SK-N-SH (cell line): Measurements from ENCODE around the gene MYLK. TPM values are rescaled to one million over a fixed set of nuclear protein-coding genes. Genes with fewer than 3 reads are reported as not detected.

Experiments used
- CTCF ChIA-PET: fragments of 300-600, 350-600 bp; formaldehyde crosslinking; extraction: SDS; loops from one replicate; lab custom pipeline; 2021; lab: Yijun Ruan, JAX
- POLR2A ChIA-PET: fragments of 350-600 bp; sonication (Branson Sonifier 250); formaldehyde crosslinking; extraction: SDS; loops from one replicate; lab custom pipeline; 2020; ENCODE audit warnings: antibody characterized with exemption, inconsistent platforms; lab: Yijun Ruan, JAX
- DNase-seq: peaks from one replicate; pipeline ENCODE4 v3.0.0; 2012
- H2AFZ ChIP-seq: fragments of 200-600 bp; sonication (generic); 2 replicates; pipeline ENCODE4 v1.8.1; 2016; ENCODE audit warnings: antibody characterized with exemption, mild to moderate bottlenecking, low read depth
- H3F3A ChIP-seq: fragments of 200-600 bp; sonication (generic); replicated peaks from 2 replicates; pipeline ENCODE3; 2016; ENCODE audit warnings: antibody characterized with exemption, mild to moderate bottlenecking; ENCODE audit not compliant: insufficient read depth
- H3K27ac ChIP-seq, 2 experiments: fragments of 200-500 bp in 1 of 2; fragments of 200-600 bp in 1 of 2; sonication (Bioruptor generic) in 1 of 2; sonication (generic), shearing (Covaris generic) in 1 of 2; 2 replicates each; pipeline versions ENCODE4 v1.5.1 to v1.6.1; 2014 to 2016; ENCODE audit warnings: low read depth in 2 of 2, inconsistent platforms in 1 of 2, low read length in 1 of 2, mild to moderate bottlenecking in 1 of 2, mixed read lengths in 1 of 2
- H3K27me3 ChIP-seq: fragments of 200-600 bp; sonication (generic), shearing (Covaris generic); 2 replicates; pipeline ENCODE4 v1.6.1; 2016; ENCODE audit warnings: mixed run types; ENCODE audit not compliant: insufficient read depth
- H3K36me3 ChIP-seq, 2 experiments: fragments of 200-500 bp in 1 of 2; fragments of 200-600 bp in 1 of 2; sonication (Bioruptor generic) in 1 of 2; sonication (generic) in 1 of 2; replicated peaks in 1 of 2; 2 replicates each; pipeline versions ENCODE3 to v1.5.1; 2014 to 2016; ENCODE audit warnings: low read length in 1 of 2, mild to moderate bottlenecking in 1 of 2; ENCODE audit not compliant: insufficient read depth in 2 of 2, control insufficient read depth in 1 of 2
- H3K4me1 ChIP-seq, 2 experiments: fragments of 200-500 bp in 1 of 2; fragments of 200-600 bp in 1 of 2; sonication (Bioruptor generic) in 1 of 2; sonication (generic), shearing (Covaris generic) in 1 of 2; 2 replicates each; pipeline versions ENCODE4 v1.5.1 to v1.6.1; 2014 to 2016; ENCODE audit warnings: low read depth in 1 of 2, low read length in 1 of 2, mixed run types in 1 of 2; ENCODE audit not compliant: insufficient read depth in 2 of 2, control insufficient read depth in 1 of 2
- H3K4me2 ChIP-seq: fragments of 200-600 bp; sonication (generic), shearing (Covaris generic); 2 replicates; pipeline ENCODE4 v1.6.1; 2017; ENCODE audit warnings: mixed run types
- H3K4me3 ChIP-seq, 2 experiments: fragments of 200-500 bp in 1 of 2; fragments of 200-600 bp in 1 of 2; sonication (Bioruptor generic) in 1 of 2; sonication (generic), shearing (Covaris generic) in 1 of 2; 2 replicates each; pipeline versions ENCODE4 v1.5.1 to v1.8.1; 2014 to 2016; ENCODE audit warnings: low read depth in 2 of 2, inconsistent platforms in 1 of 2, low read length in 1 of 2, mild to moderate bottlenecking in 1 of 2, mixed read lengths in 1 of 2, moderate library complexity in 1 of 2
- H3K79me2 ChIP-seq: fragments of 200-600 bp; sonication (generic); 2 replicates; pipeline ENCODE4 v1.8.1; 2017; ENCODE audit warnings: mild to moderate bottlenecking; ENCODE audit not compliant: insufficient read depth
- H3K9ac ChIP-seq: fragments of 200-600 bp; sonication (generic); 2 replicates; pipeline ENCODE4 v1.6.1; 2017; ENCODE audit warnings: mixed run types
- H3K9me2 ChIP-seq: fragments of 200-600 bp; sonication (generic); 2 replicates; pipeline ENCODE4 v1.6.1; 2017; ENCODE audit warnings: mixed run types
- H3K9me3 ChIP-seq: fragments of 200-600 bp; sonication (generic); 2 replicates; pipeline ENCODE4 v1.6.1; 2017; ENCODE audit warnings: mixed run types, mild to moderate bottlenecking, moderate library complexity
- H4K20me1 ChIP-seq: fragments of 200-600 bp; sonication (generic); 2 replicates; pipeline ENCODE4 v1.6.1; 2017; ENCODE audit warnings: mild to moderate bottlenecking, mixed run types; ENCODE audit not compliant: insufficient read depth
- ELF1 ChIP-seq: IDR thresholded peaks from 2 replicates; pipeline ENCODE4 v1.4.0; 2012
- EP300 ChIP-seq, 2 experiments: IDR thresholded peaks; 2 replicates each; pipeline versions ENCODE4 v1.4.0 to v1.6.1; 2012; ENCODE audit warnings: borderline replicate concordance in 1 of 2, low read depth in 1 of 2, low read length in 1 of 2
- EZH2phosphoT487 ChIP-seq: fragments of 200-600 bp; sonication (generic); IDR thresholded peaks from 2 replicates; pipeline ENCODE4 v1.6.1; 2017; ENCODE audit warnings: low read depth, mixed run types, mild to moderate bottlenecking, antibody characterized with exemption, moderate library complexity, borderline replicate concordance
- FOXJ3 ChIP-seq: sonication (generic); formaldehyde crosslinking; IDR thresholded peaks from 2 replicates; pipeline ENCODE4 v1.5.1; 2020; ENCODE audit warnings: mild to moderate bottlenecking, missing genetic modification reagents
- GABPA ChIP-seq: IDR thresholded peaks from 2 replicates; pipeline ENCODE4 v1.4.0; 2012; ENCODE audit warnings: low read depth, mild to moderate bottlenecking
- GATA2 ChIP-seq: sonication (generic); formaldehyde crosslinking; IDR thresholded peaks from 2 replicates; pipeline ENCODE4 v1.5.0; 2020; ENCODE audit warnings: mild to moderate bottlenecking, missing genetic modification reagents
- MAX ChIP-seq: IDR thresholded peaks from 2 replicates; pipeline ENCODE4 v1.4.0; 2012; ENCODE audit warnings: low read depth
- MXI1 ChIP-seq: IDR thresholded peaks from 2 replicates; pipeline ENCODE4 v1.6.1; 2012; ENCODE audit warnings: mild to moderate bottlenecking, low read depth, low read length, improper control_type of control experiment
- NFIC ChIP-seq: IDR thresholded peaks from 2 replicates; pipeline ENCODE4 v1.4.0; 2012; ENCODE audit warnings: borderline replicate concordance
- POLR2AphosphoS5 ChIP-seq: IDR thresholded peaks from 2 replicates; pipeline ENCODE4 v1.6.1; 2012; ENCODE audit warnings: low read depth, low read length
- RCOR1 ChIP-seq: fragments of 150-350 bp; IDR thresholded peaks from 2 replicates; pipeline ENCODE4 v1.6.1; 2017; ENCODE audit warnings: antibody characterized with exemption, low read length
- SMC3 ChIP-seq: IDR thresholded peaks from 2 replicates; pipeline ENCODE4 v1.6.1; 2012; ENCODE audit warnings: low read depth, low read length, improper control_type of control experiment
- TAF1 ChIP-seq: IDR thresholded peaks from 2 replicates; pipeline ENCODE4 v1.6.1; 2012; ENCODE audit warnings: low read depth, mild to moderate bottlenecking, low read length, moderate library complexity, borderline replicate concordance
- TCF12 ChIP-seq: IDR thresholded peaks from 2 replicates; pipeline ENCODE4 v1.4.0; 2012
- TEAD4 ChIP-seq: IDR thresholded peaks from 2 replicates; pipeline ENCODE4 v1.4.0; 2012; ENCODE audit warnings: mild to moderate bottlenecking, borderline replicate concordance; ENCODE audit not compliant: insufficient read depth
- USF2 ChIP-seq: fragments of 150-350 bp; IDR thresholded peaks from 2 replicates; pipeline ENCODE4 v1.6.1; 2017; ENCODE audit warnings: antibody characterized with exemption, low read length, low read depth, borderline replicate concordance
- WGBS: methylation state at CpG from one replicate; pipeline ENCODE4 v1.1.6; 2017; ENCODE audit warnings: low lambda C conversion rate; 5-methylcytosine and 5-hydroxymethylcytosine counted together
- polyA plus RNA-seq, 3 experiments: library from polyadenylated mRNA; depleted of rRNA; stranded (reverse); fragments of >200 nt; gene quantifications; 2 replicates each; pipeline ENCODE4 v1.2.3, GENCODE V29; 2012
- TF ChIP-seq, protein P1 (sequence below): IDR thresholded peaks from 2 replicates; pipeline ENCODE4 v1.4.0; 2012; ENCODE audit warnings: low read depth, borderline replicate concordance

Gene MYLK
- polyA plus RNA-seq, 1 of the 3 experiments (the other 2 are of a cell fraction): 272 TPM

GRCh38 chr3:123929325-123929724, 45.2 kb upstream of the MYLK start:
- 93% methylated on average over 9 of the region's 9 CpGs for WGBS
- POLR2A ChIA-PET: no interaction called here

GRCh38 chr3:123926396-123926795, 42.3 kb upstream of the MYLK start:
- Histone ChIP-seq H3F3A (peaks cover 8% of the 10 kb centered on the region), H3K4me2 (no peak overlapping the region), H3K4me1 (no peaks in the 10 kb centered on the region), H3K4me3 (no peak overlapping the region), H3K79me2 (peaks cover 7% of the 10 kb centered on the region), H3K27me3 (no peaks in the 10 kb centered on the region), H3K9me2 (no peaks in the 10 kb centered on the region), H2AFZ (no peak overlapping the region), H3K27ac (no peak overlapping the region), H3K9ac (no peak overlapping the region), H3K36me3 (peaks cover 67 to 91% of the 10 kb centered on the region in 2 experiments), H3K9me3 (peaks cover 13% of the 10 kb centered on the region; the same call in 1 of the 2 replicates), H4K20me1 (no peaks in the 10 kb centered on the region)
- TF ChIP-seq SMC3 (no peak), TCF12 (no peak), GATA2 (CRISPR knock-in tag) (no peak), POLR2AphosphoS5 (no peak), TAF1 (no peak)
- TF ChIP-seq, protein P1, sequence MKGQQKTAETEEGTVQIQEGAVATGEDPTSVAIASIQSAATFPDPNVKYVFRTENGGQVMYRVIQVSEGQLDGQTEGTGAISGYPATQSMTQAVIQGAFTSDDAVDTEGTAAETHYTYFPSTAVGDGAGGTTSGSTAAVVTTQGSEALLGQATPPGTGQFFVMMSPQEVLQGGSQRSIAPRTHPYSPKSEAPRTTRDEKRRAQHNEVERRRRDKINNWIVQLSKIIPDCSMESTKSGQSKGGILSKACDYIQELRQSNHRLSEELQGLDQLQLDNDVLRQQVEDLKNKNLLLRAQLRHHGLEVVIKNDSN: no peak
- ChIA-PET CTCF (interaction anchor here (0.9 to 1.6 kb wide), 2 partner anchors 15 to 274 kb away, joined by 4 to 9 read pairs; no protein-coding TSS in a partner anchor), POLR2A (no interaction called here)
- no peak for DNase-seq

More at GRCh38 chr3:123929325-123929724, 45.2 kb upstream of the MYLK start:
- no peak overlapping the region for H3K27ac ChIP-seq
- no peak overlapping the region for H3K4me2 ChIP-seq
- H3K9me3 ChIP-seq: no peaks in the 10 kb centered on the region
- no peaks in the 10 kb centered on the region; a peak in 1 of 4 replicates for H3K4me1 ChIP-seq
- H3K9me2 ChIP-seq: no peaks in the 10 kb centered on the region
- CTCF ChIA-PET: no interaction called here
- no peak overlapping the region for H3K4me3 ChIP-seq
- peaks cover 8% of the 10 kb centered on the region for H3F3A ChIP-seq
- H2AFZ ChIP-seq: no peak overlapping the region
- no peaks in the 10 kb centered on the region; the same call in 1 of the 2 replicates for H3K79me2 ChIP-seq
- no peak for DNase-seq
- H4K20me1 ChIP-seq: no peaks in the 10 kb centered on the region
- H3K9ac ChIP-seq: no peak overlapping the region
- H3K27me3 ChIP-seq: no peaks in the 10 kb centered on the region
- peaks cover 66 to 88% of the 10 kb centered on the region in 2 experiments for H3K36me3 ChIP-seq
- TF ChIP-seq EP300 (IDR thresholded peaks at IDR 0.05; ENCODE audit: borderline replicate concordance in 1 of 2, low read depth in 1 of 2, low read length in 1 of 2) (no peak), TEAD4 (no peak), ELF1 (no peak), FOXJ3 (CRISPR knock-in tag) (no peak), RCOR1 (no peak), EZH2phosphoT487 (no peak), MXI1 (no peak), MAX (no peak), POLR2AphosphoS5 (no peak), GATA2 (CRISPR knock-in tag) (no peak), NFIC (no peak), USF2 (no peak), GABPA (no peak)
- TF ChIP-seq, protein P1: no peak
